ENCODE data around the gene IL31.

Gene IL31

GRCh38 chr12:122174155-122174845, at the start of gene IL31:
Gene IL31 (minus strand): TSS chr12:122174221. CDS start chr12:122174172, 49 bp downstream.
- Histone ChIP-seq H3K4me2 (ENCODE audit: insufficient read depth, low read length) (no peak within 1 kb of the TSS), H3K36me3 (ENCODE audit: insufficient read depth, low read length) (no peaks in the 10 kb centered on the region), H3K4me1 (ENCODE audit: insufficient read depth, low read length) (no peaks in the 10 kb centered on the region), H2AFZ (ENCODE audit: low read depth, low read length) (no peak within 1 kb of the TSS), H3K9me3 (ENCODE audit: insufficient read depth, low read length, severe bottlenecking) (no peaks in the 10 kb centered on the region), H3K9ac (ENCODE audit: low read depth, low read length) (no peak within 1 kb of the TSS), H3K79me2 (ENCODE audit: insufficient read depth, low read length) (no peaks in the 10 kb centered on the region), H3K4me3 (ENCODE audit: low read depth in 1 of 2, low read length in 2 of 2) (no peak within 1 kb of the TSS), H3K27ac (ENCODE audit: low read length) (no peak within 1 kb of the TSS), H3K27me3 (ENCODE audit: insufficient read depth, low read length, poor library complexity) (no peaks in the 10 kb centered on the region), H4K20me1 (ENCODE audit: insufficient read depth, low read length) (no peaks in the 10 kb centered on the region)
- ATAC-seq (ENCODE audit: insufficient read depth, low read depth) (no peak), DNase-seq (no peak)
- TF ChIP-seq, protein P1, sequence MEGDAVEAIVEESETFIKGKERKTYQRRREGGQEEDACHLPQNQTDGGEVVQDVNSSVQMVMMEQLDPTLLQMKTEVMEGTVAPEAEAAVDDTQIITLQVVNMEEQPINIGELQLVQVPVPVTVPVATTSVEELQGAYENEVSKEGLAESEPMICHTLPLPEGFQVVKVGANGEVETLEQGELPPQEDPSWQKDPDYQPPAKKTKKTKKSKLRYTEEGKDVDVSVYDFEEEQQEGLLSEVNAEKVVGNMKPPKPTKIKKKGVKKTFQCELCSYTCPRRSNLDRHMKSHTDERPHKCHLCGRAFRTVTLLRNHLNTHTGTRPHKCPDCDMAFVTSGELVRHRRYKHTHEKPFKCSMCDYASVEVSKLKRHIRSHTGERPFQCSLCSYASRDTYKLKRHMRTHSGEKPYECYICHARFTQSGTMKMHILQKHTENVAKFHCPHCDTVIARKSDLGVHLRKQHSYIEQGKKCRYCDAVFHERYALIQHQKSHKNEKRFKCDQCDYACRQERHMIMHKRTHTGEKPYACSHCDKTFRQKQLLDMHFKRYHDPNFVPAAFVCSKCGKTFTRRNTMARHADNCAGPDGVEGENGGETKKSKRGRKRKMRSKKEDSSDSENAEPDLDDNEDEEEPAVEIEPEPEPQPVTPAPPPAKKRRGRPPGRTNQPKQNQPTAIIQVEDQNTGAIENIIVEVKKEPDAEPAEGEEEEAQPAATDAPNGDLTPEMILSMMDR (IDR thresholded peaks at IDR 0.05; ENCODE audit: borderline replicate concordance, extremely low read depth, low read length, poor library complexity, severe bottlenecking), result no peak
- no peak for TF ChIP-seq EZH2 (IDR thresholded peaks at IDR 0.05; ENCODE audit: borderline replicate concordance, low read depth, low read length, severe bottlenecking)

- DNase-seq, result no peak
- peaks cover 26% of the 10 kb centered on the region for H3K79me2 ChIP-seq (ENCODE audit: insufficient read depth, low read length)
- peaks cover 84% of the 10 kb centered on the region for H3K36me3 ChIP-seq (ENCODE audit: insufficient read depth, low read length)
- no peaks in the 10 kb centered on the region for H3K4me1 ChIP-seq (ENCODE audit: insufficient read depth, low read length)
- H3K27me3 ChIP-seq (ENCODE audit: insufficient read depth, low read length, poor library complexity), result no peaks in the 10 kb centered on the region
- H3K4me2 ChIP-seq (ENCODE audit: insufficient read depth, low read length), result no peak overlapping the region
- no peaks in the 10 kb centered on the region for H3K9me3 ChIP-seq (ENCODE audit: insufficient read depth, low read length, severe bottlenecking)
- ATAC-seq (ENCODE audit: insufficient read depth, low read depth), result no peak
- H3K4me3 ChIP-seq (ENCODE audit: low read depth in 1 of 2, low read length in 2 of 2), result no peak overlapping the region
- no peak overlapping the region for H2AFZ ChIP-seq (ENCODE audit: low read depth, low read length)
- H3K27ac ChIP-seq (ENCODE audit: low read length), result no peak overlapping the region
- H4K20me1 ChIP-seq (ENCODE audit: insufficient read depth, low read length), result peaks cover 3% of the 10 kb centered on the region; the same call in 1 of the 2 replicates
- H3K9ac ChIP-seq (ENCODE audit: low read depth, low read length), result no peak overlapping the region
- no peak for TF ChIP-seq EZH2 (IDR thresholded peaks at IDR 0.05; ENCODE audit: borderline replicate concordance, low read depth, low read length, severe bottlenecking)
- TF ChIP-seq, protein P1 (IDR thresholded peaks at IDR 0.05; ENCODE audit: borderline replicate concordance, extremely low read depth, low read length, poor library complexity, severe bottlenecking), result no peak
Observed at GRCh38 chr12:122216445-122216844, 42.4 kb upstream of the IL31 start.

GRCh38 chr12:122215771-122216170, 41.8 kb upstream of the IL31 start:
- H3K9me3 ChIP-seq (ENCODE audit: insufficient read depth, low read length, severe bottlenecking), result no peaks in the 10 kb centered on the region
- ATAC-seq (ENCODE audit: insufficient read depth, low read depth), result no peak
- DNase-seq, result no peak
- peaks cover 19% of the 10 kb centered on the region for H3K79me2 ChIP-seq (ENCODE audit: insufficient read depth, low read length)
- peaks cover 3% of the 10 kb centered on the region; the same call in 1 of the 2 replicates for H4K20me1 ChIP-seq (ENCODE audit: insufficient read depth, low read length)
- no peaks in the 10 kb centered on the region for H3K4me1 ChIP-seq (ENCODE audit: insufficient read depth, low read length)
- no peak overlapping the region for H3K4me3 ChIP-seq (ENCODE audit: low read depth in 1 of 2, low read length in 2 of 2)
- H3K27ac ChIP-seq (ENCODE audit: low read length), result no peak overlapping the region
- H3K9ac ChIP-seq (ENCODE audit: low read depth, low read length), result no peak overlapping the region
- H3K27me3 ChIP-seq (ENCODE audit: insufficient read depth, low read length, poor library complexity), result no peaks in the 10 kb centered on the region
- H3K36me3 ChIP-seq (ENCODE audit: insufficient read depth, low read length), result peaks cover 83% of the 10 kb centered on the region
- TF ChIP-seq, protein P1 (IDR thresholded peaks at IDR 0.05; ENCODE audit: borderline replicate concordance, extremely low read depth, low read length, poor library complexity, severe bottlenecking), result no peak
- no peak for TF ChIP-seq EZH2 (IDR thresholded peaks at IDR 0.05; ENCODE audit: borderline replicate concordance, low read depth, low read length, severe bottlenecking)
- no peak overlapping the region for H3K4me2 ChIP-seq (ENCODE audit: insufficient read depth, low read length)
- H2AFZ ChIP-seq (ENCODE audit: low read depth, low read length), result no peak overlapping the region
